ENCODE results near the gene DPP8. TPM values are rescaled to one million over a fixed set of nuclear protein-coding genes. Genes with fewer than 3 reads are reported as not detected.
A peak's percentile ranks its signal among the peaks of the same experiment; 100 is the strongest.
"Not testable (repeated sequence)": the region's sequence is repeated elsewhere in the genome, so short reads cannot be mapped to it uniquely, and the experiment has no call there.

The DPP8 gene
- polyA plus RNA-seq, 6 donors from 2014 or later, result 40.6 to 98.5 (median 48.3) TPM

GRCh38 chr15:65512807-65513416 is 4.6 kb downstream of the DPP8 start:
- DNase-seq, result no peak
- Mint-ChIP-seq H3K27me3 (no peaks in the 10 kb centered on the region), H3K36me3 (no peaks in the 10 kb centered on the region), H3K4me1 (peaks cover 20 to 48% (median 35%) of the 10 kb centered on the region in 3 donors), H3K9me3 (peaks cover 0 to 2% (median 0%) of the 10 kb centered on the region in 7 donors), H3K27ac (peak overlapping the region in 2 of 6 donors; percentile 44 to 84), H3K4me3 (peak overlapping the region in 1 of 8 donors; percentile 61)
- no peak for ATAC-seq (ENCODE audit: low read depth in 2 of 2)

GRCh38 chr15:65512189-65512588 is 5.3 kb downstream of the DPP8 start:
- ATAC-seq (ENCODE audit: low read depth in 2 of 2), result no peak
- Mint-ChIP-seq H3K36me3 (no peaks in the 10 kb centered on the region), H3K4me3 (peak overlapping the region in 1 of 8 donors; percentile 61), H3K4me1 (peaks cover 16 to 43% (median 29%) of the 10 kb centered on the region in 3 donors), H3K27ac (no peak overlapping the region), H3K27me3 (no peaks in the 10 kb centered on the region), H3K9me3 (no peaks in the 10 kb centered on the region)
- no peak for DNase-seq

- H3K27ac Mint-ChIP-seq, result no peak overlapping the region
- no peak for ATAC-seq (ENCODE audit: low read depth in 2 of 2)
Measured at GRCh38 chr15:65509321-65509720, 8.2 kb downstream of the DPP8 start.

GRCh38 chr15:65494076-65494475 is 23.4 kb downstream of the DPP8 start:
- DNase-seq (no peak), ATAC-seq (ENCODE audit: low read depth in 2 of 2) (no peak)
- Mint-ChIP-seq H3K4me1 (no peaks in the 10 kb centered on the region), H3K9me3 (no peaks in the 10 kb centered on the region), H3K4me3 (no peak overlapping the region), H3K36me3 (peaks cover 0 to 8% of the 10 kb centered on the region in 2 donors), H3K27me3 (no peaks in the 10 kb centered on the region), H3K27ac (no peak overlapping the region)

More at GRCh38 chr15:65509321-65509720, 8.2 kb downstream of the DPP8 start:
- Mint-ChIP-seq H3K36me3 (no peaks in the 10 kb centered on the region), H3K4me3 (no peak overlapping the region), H3K4me1 (peaks cover 7 to 18% (median 15%) of the 10 kb centered on the region in 3 donors), H3K27me3 (no peaks in the 10 kb centered on the region), H3K9me3 (no peaks in the 10 kb centered on the region)
- no peak for DNase-seq

- H3K27ac Mint-ChIP-seq, result no peak overlapping the region
- no peak overlapping the region for H3K4me3 Mint-ChIP-seq
- H3K9me3 Mint-ChIP-seq, result no peaks in the 10 kb centered on the region
- no peaks in the 10 kb centered on the region for H3K4me1 Mint-ChIP-seq
- DNase-seq (no peak), ATAC-seq (ENCODE audit: low read depth in 2 of 2) (no peak)
- H3K27me3 Mint-ChIP-seq, result no peaks in the 10 kb centered on the region
- peaks cover 0 to 9% of the 10 kb centered on the region in 2 donors for H3K36me3 Mint-ChIP-seq
Measured at GRCh38 chr15:65484876-65485275, 32.6 kb downstream of the DPP8 start.

- Mint-ChIP-seq H3K4me1 (peaks cover 0 to 4% (median 4%) of the 10 kb centered on the region in 3 donors), H3K4me3 (no peak overlapping the region), H3K27me3 (no peaks in the 10 kb centered on the region), H3K36me3 (peaks cover 21 to 24% of the 10 kb centered on the region in 2 donors), H3K9me3 (no peaks in the 10 kb centered on the region), H3K27ac (peak overlapping the region in 1 of 6 donors; percentile 8)
- DNase-seq, result no peak
- ATAC-seq (ENCODE audit: low read depth in 2 of 2), result no peak
Measured at GRCh38 chr15:65476903-65477302, 40.6 kb downstream of the DPP8 start.

- DNase-seq (no peak), ATAC-seq (ENCODE audit: low read depth in 2 of 2) (no peak)
- peaks cover 0 to 4% (median 0%) of the 10 kb centered on the region in 3 donors for H3K4me1 Mint-ChIP-seq
- H3K36me3 Mint-ChIP-seq, result peaks cover 8 to 20% of the 10 kb centered on the region in 2 donors
- H3K27ac Mint-ChIP-seq, result peak overlapping the region in 1 of 6 donors; percentile 47
- H3K27me3 Mint-ChIP-seq, result no peaks in the 10 kb centered on the region
- H3K4me3 Mint-ChIP-seq, result no peak overlapping the region
- H3K9me3 Mint-ChIP-seq, result no peaks in the 10 kb centered on the region
Measured at GRCh38 chr15:65470866-65471265, 46.6 kb downstream of the DPP8 start.

GRCh38 chr15:65468229-65468909 is 49.1 kb downstream of the DPP8 start:
- no peak for ATAC-seq (ENCODE audit: low read depth in 2 of 2)
- no peaks in the 10 kb centered on the region for H3K27me3 Mint-ChIP-seq
- no peaks in the 10 kb centered on the region for H3K9me3 Mint-ChIP-seq
- H3K4me1 Mint-ChIP-seq, result peaks cover 0 to 3% (median 0%) of the 10 kb centered on the region in 3 donors
- DNase-seq, result no peak
- H3K36me3 Mint-ChIP-seq, result peaks cover 10 to 20% of the 10 kb centered on the region in 2 donors
- H3K27ac Mint-ChIP-seq, result no peak overlapping the region
- no peak overlapping the region for H3K4me3 Mint-ChIP-seq

- Mint-ChIP-seq H3K4me3 (no peak overlapping the region), H3K4me1 (no peaks in the 10 kb centered on the region)
Measured at GRCh38 chr15:65466901-65467300, 50.6 kb downstream of the DPP8 start.

GRCh38 chr15:65463096-65463495 is 54.4 kb downstream of the DPP8 start:
- ATAC-seq (ENCODE audit: low read depth in 2 of 2); H3K27me3 Mint-ChIP-seq: not testable (repeated sequence)

More at GRCh38 chr15:65466901-65467300, 50.6 kb downstream of the DPP8 start:
- Mint-ChIP-seq H3K27me3 (no peaks in the 10 kb centered on the region), H3K9me3 (no peaks in the 10 kb centered on the region), H3K27ac (no peak overlapping the region), H3K36me3 (peaks cover 8 to 19% of the 10 kb centered on the region in 2 donors)
- ATAC-seq (ENCODE audit: low read depth in 2 of 2) (no peak), DNase-seq (no peak)

GRCh38 chr15:65460741-65461347 is 56.6 kb downstream of the DPP8 start:
- DNase-seq (no peak), ATAC-seq (ENCODE audit: low read depth in 2 of 2) (no peak)
- H3K4me3 Mint-ChIP-seq, result no peak overlapping the region
- H3K27ac Mint-ChIP-seq, result peak overlapping the region in 2 of 6 donors; percentile 71 to 74
- H3K4me1 Mint-ChIP-seq, result peaks cover 0 to 10% (median 3%) of the 10 kb centered on the region in 3 donors
- H3K36me3 Mint-ChIP-seq, result peaks cover 20 to 23% of the 10 kb centered on the region in 2 donors
- H3K27me3 Mint-ChIP-seq, result no peaks in the 10 kb centered on the region
- H3K9me3 Mint-ChIP-seq, result no peaks in the 10 kb centered on the region

More at GRCh38 chr15:65463096-65463495, 54.4 kb downstream of the DPP8 start:
- H3K4me1 Mint-ChIP-seq, H3K4me3 Mint-ChIP-seq, DNase-seq, H3K27ac Mint-ChIP-seq, H3K9me3 Mint-ChIP-seq: not testable (repeated sequence)
- H3K36me3 Mint-ChIP-seq, result peaks cover 8 to 16% of the 10 kb centered on the region in 2 donors

GRCh38 chr15:65455256-65455655 is 62.2 kb downstream of the DPP8 start:
- not testable (repeated sequence) for DNase-seq, H3K27me3 Mint-ChIP-seq, H3K4me3 Mint-ChIP-seq, H3K9me3 Mint-ChIP-seq
- H3K36me3 Mint-ChIP-seq, result peaks cover 22 to 35% of the 10 kb centered on the region in 2 donors
- peak overlapping the region in 4 of 6 donors; percentile 24 to 82 (median 66) for H3K27ac Mint-ChIP-seq
- peaks cover 3 to 19% (median 9%) of the 10 kb centered on the region in 3 donors for H3K4me1 Mint-ChIP-seq
- peak in 1 of 2 donors; percentile 35 for ATAC-seq (ENCODE audit: low read depth in 2 of 2)

- Mint-ChIP-seq H3K4me3 (no peak overlapping the region), H3K27ac (no peak overlapping the region), H3K4me1 (peaks cover 3 to 18% (median 9%) of the 10 kb centered on the region in 3 donors), H3K27me3 (no peaks in the 10 kb centered on the region), H3K9me3 (no peaks in the 10 kb centered on the region), H3K36me3 (peaks cover 24% of the 10 kb centered on the region in 2 donors)
- DNase-seq, result no peak
- no peak for ATAC-seq (ENCODE audit: low read depth in 2 of 2)
Measured at GRCh38 chr15:65451989-65452388, 65.5 kb downstream of the DPP8 start.

Measured in naive B cell (primary cell).